Measurements from ENCODE around the gene PCSK7.

Gene PCSK7

DNA sequence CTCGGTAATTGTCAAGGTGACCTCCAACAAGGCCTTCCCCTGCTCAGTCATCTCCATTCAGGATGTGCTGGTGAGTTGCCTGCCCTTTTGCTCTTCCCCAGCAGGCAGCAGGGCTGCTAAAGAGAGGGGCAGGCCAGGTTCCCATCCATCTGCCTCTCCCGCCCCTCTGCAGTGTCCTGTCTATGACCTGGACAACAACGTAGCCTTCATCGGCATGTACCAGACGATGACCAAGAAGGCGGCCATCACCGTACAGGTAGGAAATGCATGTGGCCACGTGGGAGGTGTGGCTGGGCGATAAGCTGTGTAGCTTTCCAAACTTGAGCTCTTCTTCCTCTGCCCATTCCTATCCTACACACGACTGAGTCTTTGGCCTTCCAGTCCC lies 49.3 kb downstream of the PCSK7 start:
- Histone ChIP-seq H3K9me3 (ENCODE audit: control insufficient read depth, low read length) (no peaks in the 10 kb centered on the region), H3K4me3 (ENCODE audit: insufficient read depth, low read depth, low read length) (no peak overlapping the region), H3K36me3 (ENCODE audit: control insufficient read depth, insufficient read depth, low read length) (peaks cover 4% of the 10 kb centered on the region), H3K27me3 (ENCODE audit: control insufficient read depth, insufficient read depth, low read length, poor library complexity, severe bottlenecking) (no peaks in the 10 kb centered on the region), H3K27ac (ENCODE audit: insufficient read depth, low read depth, low read length, poor library complexity, severe bottlenecking) (no peak overlapping the region), H3K4me1 (ENCODE audit: control insufficient read depth, insufficient read depth, low read length) (peaks cover 20% of the 10 kb centered on the region)
- WGBS, 2 experiments: 96% methylated on average over 10 of the region's 10 CpGs

DNA sequence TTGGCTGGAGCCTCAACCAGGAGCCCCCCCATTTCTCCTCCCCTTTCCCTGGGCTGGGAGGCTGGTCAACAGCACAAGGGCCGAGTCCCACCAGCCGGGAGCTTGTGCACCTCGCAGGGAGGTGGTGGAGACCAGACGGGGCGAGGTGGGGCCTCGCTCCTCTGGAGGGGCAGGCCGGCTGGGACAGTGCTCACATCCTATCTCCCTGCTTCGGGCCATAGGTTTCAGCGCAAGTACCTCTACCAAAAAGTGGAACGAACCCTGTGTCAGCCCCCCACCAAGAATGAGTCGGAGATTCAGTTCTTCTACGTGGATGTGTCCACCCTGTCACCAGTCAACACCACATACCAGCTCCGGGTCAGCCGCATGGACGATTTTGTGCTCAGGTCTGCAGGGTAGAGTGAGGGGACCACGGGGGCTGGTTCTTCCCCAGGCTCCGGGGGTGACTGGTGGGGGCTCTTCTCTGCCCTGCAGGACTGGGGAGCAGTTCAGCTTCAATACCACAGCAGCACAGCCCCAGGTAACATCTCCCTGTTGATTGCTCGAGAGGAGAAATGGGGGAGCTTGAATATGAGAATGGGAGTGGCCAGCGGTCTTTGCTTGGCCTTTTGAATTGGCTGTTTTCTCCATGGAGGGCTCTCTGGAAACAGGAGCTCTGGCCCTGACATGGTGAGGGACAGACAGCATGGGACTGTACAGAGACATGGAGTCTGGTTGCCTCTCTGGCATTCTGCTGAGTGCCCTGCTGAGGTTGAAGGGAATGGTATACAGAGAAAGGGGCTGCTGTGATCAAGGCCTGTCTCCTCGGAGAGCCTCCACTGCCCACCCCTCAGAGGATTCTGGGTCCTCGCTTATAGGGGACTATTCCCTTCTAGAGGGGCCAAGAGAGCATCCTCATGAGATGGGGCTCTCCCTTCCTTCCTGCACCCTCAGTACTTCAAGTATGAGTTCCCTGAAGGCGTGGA lies 50.0 kb downstream of the PCSK7 start:
- Histone ChIP-seq H3K36me3 (ENCODE audit: control insufficient read depth, insufficient read depth, low read length) (peaks cover 4% of the 10 kb centered on the region), H3K27me3 (ENCODE audit: control insufficient read depth, insufficient read depth, low read length, poor library complexity, severe bottlenecking) (no peaks in the 10 kb centered on the region), H3K4me1 (ENCODE audit: control insufficient read depth, insufficient read depth, low read length) (peaks cover 20% of the 10 kb centered on the region), H3K9me3 (ENCODE audit: control insufficient read depth, low read length) (no peaks in the 10 kb centered on the region), H3K27ac (ENCODE audit: insufficient read depth, low read depth, low read length, poor library complexity, severe bottlenecking) (no peak overlapping the region), H3K4me3 (ENCODE audit: insufficient read depth, low read depth, low read length) (no peak overlapping the region)
- WGBS, 2 experiments: 94 to 95% methylated on average over 22 of the region's 22 CpGs

DNA sequence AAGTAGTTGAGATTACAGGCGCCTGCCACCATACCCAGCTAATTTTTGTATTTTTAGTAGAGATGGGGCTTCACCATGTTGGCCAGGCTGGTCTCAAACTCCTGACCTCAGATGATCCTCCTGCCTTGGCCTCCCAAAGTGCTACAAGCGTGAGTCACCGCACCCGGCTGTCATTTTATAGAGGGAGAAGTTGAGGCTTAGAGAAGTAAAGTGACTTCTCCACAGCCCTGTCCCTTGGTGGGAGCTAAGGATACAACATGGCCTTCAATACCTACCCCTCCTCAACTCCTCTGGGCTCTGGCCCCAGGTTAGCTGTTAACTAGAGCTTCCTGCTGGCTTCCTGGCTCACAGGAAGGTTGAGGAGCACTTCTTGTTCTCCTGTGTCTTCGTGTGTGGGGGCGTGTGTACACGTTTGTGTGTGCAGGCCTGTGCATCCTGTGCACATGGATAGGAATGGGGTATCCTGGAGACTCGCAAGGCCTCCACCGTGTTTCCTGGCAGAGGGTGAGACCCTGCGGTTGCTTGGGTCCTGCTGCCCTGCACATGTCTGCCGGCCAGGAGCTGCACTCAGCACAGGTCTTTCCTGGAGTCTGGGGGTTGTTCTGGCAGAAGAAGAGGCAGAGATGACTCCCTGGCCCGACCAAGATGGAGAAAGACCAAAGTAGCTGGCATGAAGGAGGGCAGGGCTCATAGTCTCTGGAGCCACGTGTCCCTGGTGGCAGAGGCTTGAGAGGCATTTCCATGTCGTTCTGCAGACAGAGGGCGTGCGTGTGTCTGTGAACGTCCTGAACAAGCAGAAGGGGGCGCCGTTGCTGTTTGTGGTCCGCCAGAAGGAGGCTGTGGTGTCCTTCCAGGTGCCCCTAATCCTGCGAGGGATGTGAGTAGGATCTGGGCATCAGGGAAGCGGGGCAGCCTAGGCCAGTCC lies 51.0 kb downstream of the PCSK7 start:
- H3K27ac ChIP-seq (ENCODE audit: insufficient read depth, low read depth, low read length, poor library complexity, severe bottlenecking): no peak overlapping the region
- H3K36me3 ChIP-seq (ENCODE audit: control insufficient read depth, insufficient read depth, low read length): peaks cover 4% of the 10 kb centered on the region
- peaks cover 20% of the 10 kb centered on the region for H3K4me1 ChIP-seq (ENCODE audit: control insufficient read depth, insufficient read depth, low read length)
- H3K27me3 ChIP-seq (ENCODE audit: control insufficient read depth, insufficient read depth, low read length, poor library complexity, severe bottlenecking): no peaks in the 10 kb centered on the region
- H3K9me3 ChIP-seq (ENCODE audit: control insufficient read depth, low read length): no peaks in the 10 kb centered on the region
- H3K4me3 ChIP-seq (ENCODE audit: insufficient read depth, low read depth, low read length): no peak overlapping the region
- 54 to 59% methylated on average over 22 of the region's 22 CpGs for WGBS, 2 experiments

DNA sequence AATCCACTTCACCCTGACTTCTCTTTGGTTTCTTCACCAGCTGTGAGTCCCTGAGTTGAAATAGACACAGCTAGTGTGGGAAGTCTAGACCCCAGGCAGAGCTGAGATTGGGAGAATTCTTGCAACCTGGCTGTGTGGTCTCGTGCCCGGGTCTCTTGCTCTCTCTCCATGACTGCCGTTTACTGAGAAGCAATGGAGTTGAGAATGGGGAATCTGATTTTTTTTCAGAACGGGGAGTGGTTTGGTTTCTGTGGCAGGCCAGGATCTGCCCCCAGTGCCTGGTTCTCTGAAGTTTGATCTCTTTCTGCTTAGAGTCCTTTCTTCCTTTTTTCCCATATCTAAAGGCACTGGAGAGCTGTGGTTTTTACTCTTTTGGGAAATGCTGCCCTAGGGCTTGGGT lies 51.9 kb downstream of the PCSK7 start:
- H3K36me3 ChIP-seq (ENCODE audit: control insufficient read depth, insufficient read depth, low read length): peaks cover 4% of the 10 kb centered on the region
- H3K4me3 ChIP-seq (ENCODE audit: insufficient read depth, low read depth, low read length): peak overlapping the region; percentile 74
- no peaks in the 10 kb centered on the region for H3K27me3 ChIP-seq (ENCODE audit: control insufficient read depth, insufficient read depth, low read length, poor library complexity, severe bottlenecking)
- H3K9me3 ChIP-seq (ENCODE audit: control insufficient read depth, low read length): no peaks in the 10 kb centered on the region
- peaks cover 20% of the 10 kb centered on the region for H3K4me1 ChIP-seq (ENCODE audit: control insufficient read depth, insufficient read depth, low read length)
- WGBS, 2 experiments: 64 to 65% methylated on average over 4 of the region's 4 CpGs
- H3K27ac ChIP-seq (ENCODE audit: insufficient read depth, low read depth, low read length, poor library complexity, severe bottlenecking): no peak overlapping the region

DNA sequence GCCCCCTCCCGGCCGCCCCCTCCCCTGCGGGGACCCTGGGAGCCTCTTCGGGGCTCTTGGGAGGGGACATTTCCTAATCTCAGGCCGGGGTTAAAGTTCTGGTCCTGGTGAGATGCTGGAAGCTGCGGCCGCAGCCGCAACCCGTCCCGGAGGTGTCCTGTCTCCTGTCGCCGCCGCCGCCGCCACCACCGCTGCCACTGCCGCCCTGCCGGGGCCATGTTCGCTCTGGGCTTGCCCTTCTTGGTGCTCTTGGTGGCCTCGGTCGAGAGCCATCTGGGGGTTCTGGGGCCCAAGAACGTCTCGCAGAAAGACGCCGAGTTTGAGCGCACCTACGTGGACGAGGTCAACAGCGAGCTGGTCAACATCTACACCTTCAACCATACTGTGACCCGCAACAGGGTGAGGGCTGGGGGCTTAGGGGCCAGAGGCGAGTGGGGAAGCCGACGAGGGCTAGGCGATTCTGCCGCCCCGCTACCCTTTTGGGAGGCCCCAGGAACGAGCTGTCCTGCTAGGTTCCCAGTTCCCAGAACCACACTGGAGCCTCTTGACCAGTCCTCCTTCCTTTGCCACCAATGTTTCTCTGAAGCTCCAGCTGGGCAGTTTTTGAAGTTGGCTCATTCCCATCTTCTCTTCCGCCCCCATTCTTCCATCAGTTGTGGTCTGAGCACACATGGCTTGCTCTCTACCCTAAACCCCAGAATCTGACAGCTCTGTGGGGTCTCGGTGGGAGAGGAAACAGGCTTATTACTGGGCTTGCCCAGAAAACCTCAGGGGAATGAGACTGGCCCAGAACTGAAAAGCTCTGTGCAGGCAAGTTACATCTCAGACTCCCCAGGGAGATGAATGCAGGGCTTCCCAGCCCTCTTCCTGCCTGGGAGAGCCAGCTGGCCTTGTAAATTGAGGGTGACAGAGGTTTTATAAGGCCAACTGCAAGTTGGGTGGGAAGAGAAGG lies 52.5 kb downstream of the PCSK7 start:
- peaks cover 4% of the 10 kb centered on the region for H3K36me3 ChIP-seq (ENCODE audit: control insufficient read depth, insufficient read depth, low read length)

DNA sequence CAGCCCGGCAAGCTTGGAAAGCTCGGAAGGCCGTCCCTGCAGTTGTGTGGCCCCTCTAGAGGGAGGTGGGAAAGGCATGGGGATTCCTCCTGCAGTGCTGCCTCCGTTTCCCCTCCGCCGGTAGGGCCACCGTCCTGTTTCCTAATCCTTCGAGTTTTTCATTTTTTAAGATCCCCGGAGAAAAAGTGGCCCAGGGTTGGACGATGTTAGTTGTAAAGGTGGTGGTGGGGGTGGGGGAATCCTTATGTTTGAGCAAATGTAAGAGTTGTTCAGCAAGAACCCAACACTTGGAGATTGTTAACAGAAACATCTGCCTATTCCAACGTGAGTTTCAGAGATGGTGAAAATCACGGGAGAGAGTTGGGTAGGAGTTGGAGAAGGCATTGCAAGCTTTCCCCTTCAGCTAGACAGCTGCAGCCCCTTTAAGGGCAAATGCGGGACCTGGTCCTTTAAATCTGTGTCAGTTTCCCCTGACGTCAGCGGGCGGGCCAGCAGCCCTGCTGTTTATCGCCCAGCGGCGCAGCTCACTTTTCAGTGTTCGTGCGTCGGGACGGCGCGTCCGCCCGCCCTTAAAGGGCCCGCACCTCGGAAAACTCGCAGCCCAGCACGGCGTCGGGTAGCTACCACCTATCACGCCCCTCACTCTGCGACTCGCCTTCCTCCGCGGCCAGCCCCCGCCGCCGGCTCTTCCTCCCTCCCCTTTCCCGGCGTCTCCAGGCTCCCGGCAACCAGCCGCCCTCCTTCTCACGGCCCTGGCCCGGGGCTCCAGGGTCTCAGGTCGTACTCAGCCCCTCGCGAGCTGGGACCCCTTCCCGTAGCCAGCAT lies 53.5 kb downstream of the PCSK7 start, which contains the start of gene SIDT2:
TSS of gene SIDT2 (plus strand) at position 534 of the 825 bp plus-strand sequence. CDS start 521 bp downstream, outside the sequence.
- no peaks in the 10 kb centered on the region for H3K9me3 ChIP-seq (ENCODE audit: control insufficient read depth, low read length)
- H3K36me3 ChIP-seq (ENCODE audit: control insufficient read depth, insufficient read depth, low read length): peaks cover 4% of the 10 kb centered on the region
- peak within 1 kb of the TSS; percentile 74 for H3K4me3 ChIP-seq (ENCODE audit: insufficient read depth, low read depth, low read length)
- WGBS, 2 experiments: 3 to 4% methylated on average over 48 to 51 of the region's 51 CpGs
- peak within 1 kb of the TSS; percentile 33 for H3K27ac ChIP-seq (ENCODE audit: insufficient read depth, low read depth, low read length, poor library complexity, severe bottlenecking)
- H3K27me3 ChIP-seq (ENCODE audit: control insufficient read depth, insufficient read depth, low read length, poor library complexity, severe bottlenecking): no peaks in the 10 kb centered on the region
- H3K4me1 ChIP-seq (ENCODE audit: control insufficient read depth, insufficient read depth, low read length): peaks cover 20% of the 10 kb centered on the region

More for the DNA sequence above, 52.5 kb downstream of the PCSK7 start:
- no peaks in the 10 kb centered on the region for H3K27me3 ChIP-seq (ENCODE audit: control insufficient read depth, insufficient read depth, low read length, poor library complexity, severe bottlenecking)
- WGBS, 2 experiments: 3% methylated on average over 36 to 37 of the region's 39 CpGs
- peak overlapping the region; percentile 74 for H3K4me3 ChIP-seq (ENCODE audit: insufficient read depth, low read depth, low read length)
- H3K27ac ChIP-seq (ENCODE audit: insufficient read depth, low read depth, low read length, poor library complexity, severe bottlenecking): peak overlapping the region; percentile 33
- H3K4me1 ChIP-seq (ENCODE audit: control insufficient read depth, insufficient read depth, low read length): peaks cover 20% of the 10 kb centered on the region
- H3K9me3 ChIP-seq (ENCODE audit: control insufficient read depth, low read length): no peaks in the 10 kb centered on the region

DNA sequence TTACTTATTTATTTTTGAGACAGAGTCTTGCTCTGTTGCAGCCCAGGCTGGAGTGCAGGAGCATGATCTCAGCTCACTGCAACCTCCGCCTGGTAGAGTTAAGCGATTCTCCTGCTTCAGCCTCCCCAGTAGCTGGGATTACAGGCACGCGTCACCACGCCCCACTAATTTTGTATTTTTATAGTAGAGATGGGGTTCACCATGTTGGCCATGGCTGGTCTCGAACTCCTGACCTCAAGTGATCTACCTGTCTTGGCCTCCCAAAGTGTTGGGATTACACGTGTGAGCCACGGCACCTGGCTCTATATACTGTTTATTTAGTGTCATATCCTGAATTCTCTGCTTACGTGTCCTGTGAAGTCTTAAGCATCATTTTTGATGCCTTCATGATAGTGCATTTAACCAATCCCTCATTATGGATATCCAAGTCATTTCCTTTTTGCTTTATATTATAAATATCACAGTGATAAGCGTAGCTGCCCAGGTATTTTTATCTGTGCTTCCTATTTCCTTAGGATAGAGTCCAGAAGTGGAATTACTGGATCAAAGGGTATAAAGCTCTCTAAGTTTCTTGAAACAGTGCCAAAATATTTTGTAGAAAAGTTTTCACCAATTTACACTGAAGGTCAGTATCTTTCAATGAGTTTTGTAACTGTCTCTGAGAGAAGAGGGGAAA lies 54.2 kb downstream of the PCSK7 start:
- Histone ChIP-seq H3K4me1 (ENCODE audit: control insufficient read depth, insufficient read depth, low read length) (peaks cover 25% of the 10 kb centered on the region), H3K9me3 (ENCODE audit: control insufficient read depth, low read length) (no peaks in the 10 kb centered on the region), H3K27ac (ENCODE audit: insufficient read depth, low read depth, low read length, poor library complexity, severe bottlenecking) (peak overlapping the region; percentile 28), H3K4me3 (ENCODE audit: insufficient read depth, low read depth, low read length) (no peak overlapping the region), H3K27me3 (ENCODE audit: control insufficient read depth, insufficient read depth, low read length, poor library complexity, severe bottlenecking) (no peaks in the 10 kb centered on the region), H3K36me3 (ENCODE audit: control insufficient read depth, insufficient read depth, low read length) (peaks cover 4% of the 10 kb centered on the region)
- 92% methylated on average over 9 to 10 of the region's 10 CpGs for WGBS, 2 experiments

DNA sequence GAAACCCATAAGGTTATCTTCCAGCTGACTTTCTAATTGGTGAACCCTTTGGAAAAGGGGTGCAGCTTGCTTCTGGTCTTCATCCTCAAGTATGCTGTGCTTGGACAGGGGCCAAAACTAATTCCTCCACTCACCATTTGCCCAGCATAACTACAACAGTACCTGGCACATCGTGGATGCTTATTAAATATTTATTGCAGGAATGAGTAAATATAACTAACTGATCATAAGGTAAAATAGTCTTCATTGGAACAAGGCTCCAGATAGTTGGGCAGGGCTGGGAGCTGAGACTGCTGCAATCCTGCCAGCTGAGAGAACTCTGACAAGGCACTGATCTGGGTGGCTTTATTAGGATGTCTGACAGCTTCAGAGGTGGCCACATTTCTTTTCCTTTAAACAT lies 55.7 kb downstream of the PCSK7 start:
- WGBS, 2 experiments: 100% methylated on average over 1 of the region's 1 CpG; no CpG with 5 or more reads in 1 of the 2 experiments
- peaks cover 36% of the 10 kb centered on the region for H3K4me1 ChIP-seq (ENCODE audit: control insufficient read depth, insufficient read depth, low read length)
- no peak overlapping the region for H3K4me3 ChIP-seq (ENCODE audit: insufficient read depth, low read depth, low read length)

More for the DNA sequence above, 55.7 kb downstream of the PCSK7 start:
- no peak overlapping the region for H3K27ac ChIP-seq (ENCODE audit: insufficient read depth, low read depth, low read length, poor library complexity, severe bottlenecking)
- H3K9me3 ChIP-seq (ENCODE audit: control insufficient read depth, low read length): no peaks in the 10 kb centered on the region
- H3K36me3 ChIP-seq (ENCODE audit: control insufficient read depth, insufficient read depth, low read length): no peaks in the 10 kb centered on the region
- H3K27me3 ChIP-seq (ENCODE audit: control insufficient read depth, insufficient read depth, low read length, poor library complexity, severe bottlenecking): no peaks in the 10 kb centered on the region

Measured in ectodermal cell (in vitro differentiated cells).